SK-N-SH treated with all-trans-retinoic acid at 6 μM for 48 hours (cell line): ENCODE data around the gene IL22.

Experiments
- CSDC2 ChIP-seq: fragments of 250-450 bp; sonication (Bioruptor Pico); IDR thresholded peaks from 2 replicates; pipeline ENCODE4 v1.5.0; 2020; ENCODE audit warnings: mild to moderate bottlenecking, moderate library complexity
- OSR1 ChIP-seq: fragments of 250-450 bp; sonication (Bioruptor Pico); IDR thresholded peaks from 2 replicates; pipeline ENCODE4 v1.8.0; 2022; ENCODE audit warnings: moderate library complexity, mild to moderate bottlenecking, inconsistent platforms
- TOX ChIP-seq: fragments of 250-450 bp; sonication (Bioruptor Pico); IDR thresholded peaks from 2 replicates; pipeline ENCODE4 v1.8.0; 2021; ENCODE audit warnings: mild to moderate bottlenecking, moderate library complexity, borderline replicate concordance
- ZFP3 ChIP-seq: fragments of 250-450 bp; sonication (Bioruptor Pico); IDR thresholded peaks from 2 replicates; pipeline ENCODE4 v1.5.0; 2020; ENCODE audit warnings: mild to moderate bottlenecking, moderate library complexity
- ZNF8 ChIP-seq: fragments of 450-650 bp; formaldehyde crosslinking; IDR thresholded peaks from 2 replicates; pipeline ENCODE4 v1.5.0; 2020; ENCODE audit warnings: mild to moderate bottlenecking, moderate library complexity

DNA sequence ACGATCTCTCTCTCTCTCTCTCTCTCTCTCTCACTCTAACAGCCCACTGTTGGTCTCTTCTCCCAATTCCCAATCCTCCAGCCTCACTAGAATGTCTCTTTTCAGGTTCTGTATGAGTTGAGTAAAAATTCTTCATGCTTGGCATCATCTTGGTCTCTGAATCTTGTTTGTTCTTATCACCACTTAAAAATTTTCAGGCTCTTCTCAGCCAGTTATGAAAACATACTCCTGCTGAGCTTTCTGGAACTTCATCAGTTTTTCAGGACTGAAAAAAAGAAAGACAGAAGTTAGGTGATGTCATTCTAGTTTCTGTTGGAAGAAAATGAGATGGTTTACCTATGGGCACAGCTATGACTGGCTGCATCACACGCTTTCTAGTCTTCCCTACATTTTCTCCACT, 11.5 kb upstream of the IL22 start:
- TF ChIP-seq ZFP3 (no peak), OSR1 (CRISPR knock-in tag) (no peak), TOX (CRISPR knock-in tag) (no peak), CSDC2 (CRISPR knock-in tag) (no peak), ZNF8 (no peak)
